ENCODE data around the gene MGAT3. TPM values are rescaled to one million over a fixed set of nuclear protein-coding genes. Genes with fewer than 3 reads are reported as not detected.

Gene MGAT3
- total and polyA plus RNA-seq, 9 of the 15 experiments (the other 6 are each of a cell fraction or from before 2014, with no cell fraction given): 0.10 to 11.5 (median 4.6) TPM

DNA sequence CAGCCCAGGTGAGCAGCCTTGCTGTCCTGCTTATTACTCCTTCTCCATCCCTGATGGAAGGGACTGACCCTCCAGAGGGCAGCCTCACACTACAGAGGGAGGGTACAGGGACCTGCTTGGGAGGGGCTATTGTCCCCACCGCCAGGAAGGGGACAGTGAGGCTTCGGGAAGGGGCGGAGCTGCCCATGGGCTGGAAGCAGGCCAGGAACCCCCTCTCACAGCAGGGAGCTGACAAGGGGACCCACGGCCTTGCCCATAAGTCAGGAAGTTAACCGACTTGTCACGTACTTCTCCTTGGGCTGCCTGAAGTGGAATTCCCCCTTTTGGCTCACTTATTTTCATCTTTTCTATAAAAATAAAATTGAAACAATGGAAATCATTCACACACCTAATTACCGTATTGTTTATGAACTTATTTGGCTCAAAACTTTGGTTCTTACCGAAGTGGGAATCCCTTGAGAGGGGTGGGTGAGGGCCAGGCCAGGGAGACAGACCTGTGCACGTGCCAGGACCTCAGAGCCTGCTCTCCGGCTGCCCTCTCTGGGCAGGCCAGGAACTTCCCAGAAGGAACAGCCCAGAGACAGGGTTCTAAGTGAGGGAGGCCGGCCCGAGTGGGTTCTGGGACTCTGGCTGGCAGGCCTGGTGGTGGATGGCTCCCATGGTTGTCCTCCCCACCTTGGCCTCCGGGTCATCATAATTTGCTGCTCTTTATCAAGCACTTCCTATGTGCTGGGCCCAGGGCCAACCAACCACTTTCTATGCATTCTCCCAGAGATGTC, 5.8 kb downstream of the MGAT3 start (continued):
- TF ChIP-seq, protein P1, sequence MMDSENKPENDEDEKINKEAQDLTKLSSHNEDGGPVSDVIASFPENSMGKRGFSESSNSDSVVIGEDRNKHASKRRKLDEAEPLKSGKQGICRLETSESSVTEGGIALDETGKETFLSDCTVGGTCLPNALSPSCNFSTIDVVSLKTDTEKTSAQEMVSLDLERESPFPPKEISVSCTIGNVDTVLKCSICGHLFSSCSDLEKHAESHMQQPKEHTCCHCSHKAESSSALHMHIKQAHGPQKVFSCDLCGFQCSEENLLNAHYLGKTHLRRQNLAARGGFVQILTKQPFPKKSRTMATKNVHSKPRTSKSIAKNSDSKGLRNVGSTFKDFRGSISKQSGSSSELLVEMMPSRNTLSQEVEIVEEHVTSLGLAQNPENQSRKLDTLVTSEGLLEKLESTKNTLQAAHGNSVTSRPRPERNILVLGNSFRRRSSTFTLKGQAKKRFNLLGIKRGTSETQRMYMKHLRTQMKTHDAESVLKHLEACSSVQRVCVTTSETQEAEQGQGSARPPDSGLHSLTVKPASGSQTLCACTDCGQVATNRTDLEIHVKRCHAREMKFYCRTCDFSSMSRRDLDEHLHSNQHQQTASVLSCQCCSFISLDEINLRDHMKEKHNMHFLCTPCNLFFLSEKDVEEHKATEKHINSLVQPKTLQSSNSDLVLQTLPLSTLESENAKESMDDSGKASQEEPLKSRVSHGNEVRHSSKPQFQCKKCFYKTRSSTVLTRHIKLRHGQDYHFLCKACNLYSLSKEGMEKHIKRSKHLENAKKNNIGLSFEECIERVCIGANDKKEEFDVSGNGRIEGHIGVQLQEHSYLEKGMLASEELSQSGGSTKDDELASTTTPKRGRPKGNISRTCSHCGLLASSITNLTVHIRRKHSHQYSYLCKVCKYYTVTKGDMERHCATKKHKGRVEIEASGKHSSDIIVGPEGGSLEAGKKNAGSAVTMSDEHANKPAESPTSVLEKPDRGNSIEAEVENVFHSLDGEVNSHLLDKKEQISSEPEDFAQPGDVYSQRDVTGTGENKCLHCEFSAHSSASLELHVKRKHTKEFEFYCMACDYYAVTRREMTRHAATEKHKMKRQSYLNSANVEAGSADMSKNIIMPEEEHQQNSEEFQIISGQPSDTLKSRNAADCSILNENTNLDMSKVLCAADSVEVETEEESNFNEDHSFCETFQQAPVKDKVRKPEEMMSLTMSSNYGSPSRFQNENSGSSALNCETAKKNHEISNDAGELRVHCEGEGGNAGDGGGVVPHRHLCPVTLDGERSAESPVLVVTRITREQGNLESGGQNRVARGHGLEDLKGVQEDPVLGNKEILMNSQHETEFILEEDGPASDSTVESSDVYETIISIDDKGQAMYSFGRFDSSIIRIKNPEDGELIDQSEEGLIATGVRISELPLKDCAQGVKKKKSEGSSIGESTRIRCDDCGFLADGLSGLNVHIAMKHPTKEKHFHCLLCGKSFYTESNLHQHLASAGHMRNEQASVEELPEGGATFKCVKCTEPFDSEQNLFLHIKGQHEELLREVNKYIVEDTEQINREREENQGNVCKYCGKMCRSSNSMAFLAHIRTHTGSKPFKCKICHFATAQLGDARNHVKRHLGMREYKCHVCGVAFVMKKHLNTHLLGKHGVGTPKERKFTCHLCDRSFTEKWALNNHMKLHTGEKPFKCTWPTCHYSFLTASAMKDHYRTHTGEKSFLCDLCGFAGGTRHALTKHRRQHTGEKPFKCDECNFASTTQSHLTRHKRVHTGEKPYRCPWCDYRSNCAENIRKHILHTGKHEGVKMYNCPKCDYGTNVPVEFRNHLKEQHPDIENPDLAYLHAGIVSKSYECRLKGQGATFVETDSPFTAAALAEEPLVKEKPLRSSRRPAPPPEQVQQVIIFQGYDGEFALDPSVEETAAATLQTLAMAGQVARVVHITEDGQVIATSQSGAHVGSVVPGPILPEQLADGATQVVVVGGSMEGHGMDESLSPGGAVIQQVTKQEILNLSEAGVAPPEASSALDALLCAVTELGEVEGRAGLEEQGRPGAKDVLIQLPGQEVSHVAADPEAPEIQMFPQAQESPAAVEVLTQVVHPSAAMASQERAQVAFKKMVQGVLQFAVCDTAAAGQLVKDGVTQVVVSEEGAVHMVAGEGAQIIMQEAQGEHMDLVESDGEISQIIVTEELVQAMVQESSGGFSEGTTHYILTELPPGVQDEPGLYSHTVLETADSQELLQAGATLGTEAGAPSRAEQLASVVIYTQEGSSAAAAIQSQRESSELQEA (IDR thresholded peaks at IDR 0.05; ENCODE audit: low read depth): no peak
- TF ChIP-seq ZNF224 (CRISPR knock-in tag; IDR thresholded peaks at IDR 0.05) (no peak), CTBP1 (IDR thresholded peaks at IDR 0.05; ENCODE audit: borderline replicate concordance) (peak; percentile 49; the same call in 1 of the 2 replicates), SMC3 (conservative IDR thresholded peaks at IDR 0.05; ENCODE audit: insufficient read depth, low read depth, low read length) (0 out of 2 replicates have a peak, but pooled peaks have one; percentile 28)
- TF ChIP-seq, protein P2, sequence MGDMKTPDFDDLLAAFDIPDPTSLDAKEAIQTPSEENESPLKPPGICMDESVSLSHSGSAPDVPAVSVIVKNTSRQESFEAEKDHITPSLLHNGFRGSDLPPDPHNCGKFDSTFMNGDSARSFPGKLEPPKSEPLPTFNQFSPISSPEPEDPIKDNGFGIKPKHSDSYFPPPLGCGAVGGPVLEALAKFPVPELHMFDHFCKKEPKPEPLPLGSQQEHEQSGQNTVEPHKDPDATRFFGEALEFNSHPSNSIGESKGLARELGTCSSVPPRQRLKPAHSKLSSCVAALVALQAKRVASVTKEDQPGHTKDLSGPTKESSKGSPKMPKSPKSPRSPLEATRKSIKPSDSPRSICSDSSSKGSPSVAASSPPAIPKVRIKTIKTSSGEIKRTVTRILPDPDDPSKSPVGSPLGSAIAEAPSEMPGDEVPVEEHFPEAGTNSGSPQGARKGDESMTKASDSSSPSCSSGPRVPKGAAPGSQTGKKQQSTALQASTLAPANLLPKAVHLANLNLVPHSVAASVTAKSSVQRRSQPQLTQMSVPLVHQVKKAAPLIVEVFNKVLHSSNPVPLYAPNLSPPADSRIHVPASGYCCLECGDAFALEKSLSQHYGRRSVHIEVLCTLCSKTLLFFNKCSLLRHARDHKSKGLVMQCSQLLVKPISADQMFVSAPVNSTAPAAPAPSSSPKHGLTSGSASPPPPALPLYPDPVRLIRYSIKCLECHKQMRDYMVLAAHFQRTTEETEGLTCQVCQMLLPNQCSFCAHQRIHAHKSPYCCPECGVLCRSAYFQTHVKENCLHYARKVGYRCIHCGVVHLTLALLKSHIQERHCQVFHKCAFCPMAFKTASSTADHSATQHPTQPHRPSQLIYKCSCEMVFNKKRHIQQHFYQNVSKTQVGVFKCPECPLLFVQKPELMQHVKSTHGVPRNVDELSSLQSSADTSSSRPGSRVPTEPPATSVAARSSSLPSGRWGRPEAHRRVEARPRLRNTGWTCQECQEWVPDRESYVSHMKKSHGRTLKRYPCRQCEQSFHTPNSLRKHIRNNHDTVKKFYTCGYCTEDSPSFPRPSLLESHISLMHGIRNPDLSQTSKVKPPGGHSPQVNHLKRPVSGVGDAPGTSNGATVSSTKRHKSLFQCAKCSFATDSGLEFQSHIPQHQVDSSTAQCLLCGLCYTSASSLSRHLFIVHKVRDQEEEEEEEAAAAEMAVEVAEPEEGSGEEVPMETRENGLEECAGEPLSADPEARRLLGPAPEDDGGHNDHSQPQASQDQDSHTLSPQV (IDR thresholded peaks at IDR 0.05): peak; percentile 54; the same call in 1 of the 2 replicates
